DND-41 (cell line): ENCODE data around the gene MT1E.

Experiments
- ATAC-seq: fragments of 200-7000 bp; cut with Tn5 transposase; 3 replicates; pipeline ENCODE4 v1.9.1; 2021; ENCODE audit warnings: low read depth; ENCODE audit not compliant: insufficient read depth
- DNase-seq: peaks from one replicate; pipeline ENCODE4 v3.0.0-alpha.2; 2020
- H2AFZ ChIP-seq: 2 replicates; pipeline ENCODE4 v1.6.0; 2012; ENCODE audit warnings: low read depth, low read length
- H3K27ac ChIP-seq: 2 replicates; pipeline ENCODE4 v1.5.1; 2012; ENCODE audit warnings: low read length, inconsistent platforms
- H3K27me3 ChIP-seq: fragments of 200-600 bp; sonication (generic); 2 replicates; pipeline ENCODE4 v1.6.0; 2012; ENCODE audit warnings: low read length, mild to moderate bottlenecking, inconsistent platforms; ENCODE audit not compliant: insufficient read depth, poor library complexity
- H3K36me3 ChIP-seq: 2 replicates; pipeline ENCODE4 v1.5.1; 2012; ENCODE audit warnings: low read length, inconsistent platforms; ENCODE audit not compliant: insufficient read depth
- H3K4me1 ChIP-seq: 2 replicates; pipeline ENCODE4 v1.5.1; 2012; ENCODE audit warnings: mild to moderate bottlenecking, low read length; ENCODE audit not compliant: insufficient read depth
- H3K4me2 ChIP-seq: 2 replicates; pipeline ENCODE4 v1.6.0; 2012; ENCODE audit warnings: mild to moderate bottlenecking, moderate library complexity, low read length, inconsistent platforms; ENCODE audit not compliant: insufficient read depth
- H3K4me3 ChIP-seq, 2 experiments: fragments of 200-600 bp in 1 of 2; shearing (Covaris generic) in 1 of 2; 2 replicates each; pipeline ENCODE4 v1.5.1; 2012 to 2016; ENCODE audit warnings: inconsistent platforms in 2 of 2, low read length in 2 of 2, mild to moderate bottlenecking in 2 of 2, low read depth in 1 of 2, moderate library complexity in 1 of 2
- H3K79me2 ChIP-seq: 2 replicates; pipeline ENCODE4 v1.6.0; 2012; ENCODE audit warnings: low read length, inconsistent platforms; ENCODE audit not compliant: insufficient read depth
- H3K9ac ChIP-seq: 2 replicates; pipeline ENCODE4 v1.6.0; 2012; ENCODE audit warnings: low read depth, mild to moderate bottlenecking, inconsistent platforms, low read length, moderate library complexity
- H3K9me3 ChIP-seq: 2 replicates; pipeline ENCODE4 v1.5.1; 2012; ENCODE audit warnings: low read length, moderate library complexity, mild to moderate bottlenecking, inconsistent platforms; ENCODE audit not compliant: insufficient read depth, severe bottlenecking
- H4K20me1 ChIP-seq: 2 replicates; pipeline ENCODE4 v1.6.0; 2012; ENCODE audit warnings: low read length; ENCODE audit not compliant: insufficient read depth
- EZH2 ChIP-seq: IDR thresholded peaks from 3 replicates; pipeline ENCODE4 v1.6.1; 2012; ENCODE audit warnings: borderline replicate concordance, low read depth, mild to moderate bottlenecking, moderate library complexity, low read length, inconsistent platforms; ENCODE audit not compliant: severe bottlenecking
- TF ChIP-seq, protein P1 (sequence below): IDR thresholded peaks from 2 replicates; pipeline ENCODE4 v1.5.1; 2012; ENCODE audit warnings: borderline replicate concordance, low read length, moderate library complexity, mild to moderate bottlenecking; ENCODE audit not compliant: poor library complexity, severe bottlenecking; ENCODE audit errors: extremely low read depth

The MT1E gene

DNA sequence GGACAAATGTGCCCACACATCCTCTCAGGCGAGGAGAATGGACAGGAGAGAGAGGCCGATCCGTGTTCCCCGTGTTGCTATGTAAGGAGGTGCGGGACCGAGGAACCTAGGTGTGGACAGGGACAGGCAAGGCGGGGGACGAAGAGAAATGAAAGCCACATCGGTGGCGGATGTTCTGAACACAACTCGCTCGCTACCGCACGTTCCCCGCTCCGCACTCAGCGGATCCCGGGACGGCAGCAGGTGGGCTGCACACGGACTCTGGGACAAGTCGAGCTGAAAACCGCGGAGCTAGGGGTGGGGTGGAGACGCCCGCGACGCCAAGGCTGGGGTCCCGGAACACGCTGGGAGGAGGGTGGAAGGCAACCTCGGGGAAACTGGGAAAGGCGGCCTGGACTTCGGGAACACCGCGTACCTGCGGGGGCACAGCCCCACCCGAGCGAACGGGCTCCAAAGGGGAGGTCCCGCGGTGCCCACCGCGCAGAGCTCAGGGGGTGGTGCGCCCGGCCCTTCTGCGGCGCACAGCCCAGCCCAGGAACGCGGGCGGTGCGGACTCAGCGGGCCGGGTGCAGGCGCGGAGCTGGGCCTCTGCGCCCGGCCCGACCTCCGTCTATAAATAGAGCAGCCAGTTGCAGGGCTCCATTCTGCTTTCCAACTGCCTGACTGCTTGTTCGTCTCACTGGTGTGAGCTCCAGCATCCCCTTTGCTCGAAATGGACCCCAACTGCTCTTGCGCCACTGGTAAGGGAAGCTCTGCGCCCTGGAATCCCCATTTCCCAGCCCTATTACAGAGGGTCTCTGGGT lies at the start of gene MT1E:
Gene MT1E (plus strand): TSS at position 642 of the 803 bp plus-strand sequence. CDS start 71 bp downstream, at position 713.
- H3K9ac ChIP-seq: no peak within 1 kb of the TSS
- H3K79me2 ChIP-seq: no peaks in the 10 kb centered on the region
- TF ChIP-seq, protein P1, sequence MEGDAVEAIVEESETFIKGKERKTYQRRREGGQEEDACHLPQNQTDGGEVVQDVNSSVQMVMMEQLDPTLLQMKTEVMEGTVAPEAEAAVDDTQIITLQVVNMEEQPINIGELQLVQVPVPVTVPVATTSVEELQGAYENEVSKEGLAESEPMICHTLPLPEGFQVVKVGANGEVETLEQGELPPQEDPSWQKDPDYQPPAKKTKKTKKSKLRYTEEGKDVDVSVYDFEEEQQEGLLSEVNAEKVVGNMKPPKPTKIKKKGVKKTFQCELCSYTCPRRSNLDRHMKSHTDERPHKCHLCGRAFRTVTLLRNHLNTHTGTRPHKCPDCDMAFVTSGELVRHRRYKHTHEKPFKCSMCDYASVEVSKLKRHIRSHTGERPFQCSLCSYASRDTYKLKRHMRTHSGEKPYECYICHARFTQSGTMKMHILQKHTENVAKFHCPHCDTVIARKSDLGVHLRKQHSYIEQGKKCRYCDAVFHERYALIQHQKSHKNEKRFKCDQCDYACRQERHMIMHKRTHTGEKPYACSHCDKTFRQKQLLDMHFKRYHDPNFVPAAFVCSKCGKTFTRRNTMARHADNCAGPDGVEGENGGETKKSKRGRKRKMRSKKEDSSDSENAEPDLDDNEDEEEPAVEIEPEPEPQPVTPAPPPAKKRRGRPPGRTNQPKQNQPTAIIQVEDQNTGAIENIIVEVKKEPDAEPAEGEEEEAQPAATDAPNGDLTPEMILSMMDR: no peak
- no peak for TF ChIP-seq EZH2
- H2AFZ ChIP-seq: no peak within 1 kb of the TSS
- H3K9me3 ChIP-seq: no peaks in the 10 kb centered on the region
- ATAC-seq (no peak), DNase-seq (no peak)
- H3K4me2 ChIP-seq: no peak within 1 kb of the TSS
- no peaks in the 10 kb centered on the region for H3K4me1 ChIP-seq
- no peaks in the 10 kb centered on the region for H3K36me3 ChIP-seq
- H3K4me3 ChIP-seq: no peak within 1 kb of the TSS
- H3K27ac ChIP-seq: no peak within 1 kb of the TSS
- H3K27me3 ChIP-seq: peaks cover 15% of the 10 kb centered on the region
- no peaks in the 10 kb centered on the region for H4K20me1 ChIP-seq

- Histone ChIP-seq H3K4me1 (no peaks in the 10 kb centered on the region), H3K9me3 (no peaks in the 10 kb centered on the region), H2AFZ (no peak overlapping the region), H3K4me2 (no peak overlapping the region), H3K4me3 (no peak overlapping the region), H3K36me3 (no peaks in the 10 kb centered on the region), H3K9ac (no peak overlapping the region), H3K27me3 (no peaks in the 10 kb centered on the region), H3K79me2 (no peaks in the 10 kb centered on the region), H4K20me1 (no peaks in the 10 kb centered on the region), H3K27ac (no peak overlapping the region)
- peak; percentile 98 for ATAC-seq
- peak; percentile 72 for DNase-seq
- TF ChIP-seq EZH2: no peak
- TF ChIP-seq, protein P1: peak; percentile 96
Measured at GRCh38 chr16:56576585-56577299, 48.8 kb upstream of the MT1E start.

GRCh38 chr16:56577300-56577625 lies 48.3 kb upstream of the MT1E start:
- no peaks in the 10 kb centered on the region for H4K20me1 ChIP-seq
- H3K79me2 ChIP-seq: no peaks in the 10 kb centered on the region
- H3K9ac ChIP-seq: no peak overlapping the region
- no peak overlapping the region for H3K4me3 ChIP-seq
- no peaks in the 10 kb centered on the region for H3K9me3 ChIP-seq
- no peaks in the 10 kb centered on the region for H3K36me3 ChIP-seq
- H2AFZ ChIP-seq: no peak overlapping the region
- H3K4me1 ChIP-seq: no peaks in the 10 kb centered on the region
- DNase-seq (no peak), ATAC-seq (no peak)
- H3K4me2 ChIP-seq: no peak overlapping the region
- H3K27ac ChIP-seq: no peak overlapping the region
- no peak for TF ChIP-seq EZH2
- TF ChIP-seq, protein P1: no peak
- peaks cover under 1% of the 10 kb centered on the region for H3K27me3 ChIP-seq
